CD4-positive, alpha-beta memory T cell (primary cell): ENCODE data around the gene BBLN. TPM values are rescaled to one million over a fixed set of nuclear protein-coding genes. Genes with fewer than 3 reads are reported as not detected.
A peak's percentile ranks its signal among the peaks of the same experiment; 100 is the strongest.
"Not testable (repeated sequence)": the region's sequence is repeated elsewhere in the genome, so short reads cannot be mapped to it uniquely, and the experiment has no call there.

ENCODE experiments used
- CTCF ChIA-PET: fragments of 350-600 bp; sonication (Branson Sonifier 250); formaldehyde crosslinking; loops from one replicate; lab custom pipeline; 2021; ENCODE audit warnings: inconsistent platforms; ENCODE audit not compliant: partially characterized antibody; lab: Charles Lee
- POLR2A ChIA-PET: fragments of 350-600 bp; sonication (Branson Sonifier 250); formaldehyde crosslinking; loops from one replicate; lab custom pipeline; 2021; ENCODE audit not compliant: partially characterized antibody; lab: Charles Lee
- DNase-seq, 5 donors: peaks; one replicate each; pipeline versions ENCODE4 v3.0.0 to v3.0.0-alpha.2; 2020 to 2022; ENCODE audit warnings: mixed read lengths in 1 of 5
- H3K27ac ChIP-seq: one replicate; pipeline ENCODE4 v1.7.0; 2013; ENCODE audit warnings: low read depth, low read length
- H3K27me3 ChIP-seq: 2 replicates; pipeline ENCODE4 v1.7.0; 2013; ENCODE audit warnings: mild to moderate bottlenecking, low read length, moderate library complexity; ENCODE audit not compliant: insufficient read depth
- H3K36me3 ChIP-seq: 2 replicates; pipeline ENCODE4 v1.7.0; 2013; ENCODE audit warnings: mild to moderate bottlenecking, low read length, moderate library complexity; ENCODE audit not compliant: insufficient read depth
- H3K4me1 ChIP-seq: 2 replicates; pipeline ENCODE4 v1.7.0; 2013; ENCODE audit warnings: mild to moderate bottlenecking, low read length, moderate library complexity; ENCODE audit not compliant: insufficient read depth
- H3K4me3 ChIP-seq, 2 donors: one replicate each; pipeline ENCODE4 v1.7.0; 2013; ENCODE audit warnings: low read length in 2 of 2, mild to moderate bottlenecking in 1 of 2
- H3K9me3 ChIP-seq, 2 donors: one replicate each; pipeline ENCODE4 v1.7.0; 2013; ENCODE audit warnings: low read length in 2 of 2, control low read depth in 1 of 2; ENCODE audit not compliant: control insufficient read depth in 1 of 2
- H3K27ac Mint-ChIP-seq, 7 donors: one replicate each; pipeline ENCODE4 v1.8.0; 2020 to 2021; ENCODE audit warnings: mixed read lengths in 7 of 7, mild to moderate bottlenecking in 6 of 7, inconsistent platforms in 3 of 7, moderate library complexity in 3 of 7
- H3K27me3 Mint-ChIP-seq, 2 donors: one replicate each; pipeline ENCODE4 v1.8.0; 2020 to 2021; ENCODE audit warnings: mixed read lengths in 2 of 2
- H3K36me3 Mint-ChIP-seq, 2 donors: one replicate each; pipeline ENCODE4 v1.8.0; 2020 to 2021; ENCODE audit warnings: mixed read lengths in 2 of 2, inconsistent platforms in 1 of 2, mild to moderate bottlenecking in 1 of 2
- H3K4me1 Mint-ChIP-seq, 4 donors: one replicate each; pipeline ENCODE4 v1.8.0; 2020 to 2021; ENCODE audit warnings: mixed read lengths in 4 of 4, mild to moderate bottlenecking in 1 of 4
- H3K4me3 Mint-ChIP-seq, 8 donors: one replicate each; pipeline ENCODE4 v1.8.0; 2020 to 2021; ENCODE audit warnings: mixed read lengths in 8 of 8, mild to moderate bottlenecking in 7 of 8, moderate library complexity in 6 of 8, inconsistent platforms in 3 of 8
- H3K9me3 Mint-ChIP-seq, 8 donors: one replicate each; pipeline ENCODE4 v1.8.0; 2020 to 2021; ENCODE audit warnings: mixed read lengths in 8 of 8, mild to moderate bottlenecking in 5 of 8, inconsistent platforms in 3 of 8, moderate library complexity in 1 of 8
- intact Hi-C: fragments of 100-400 bp; cut with micrococcal nuclease; formaldehyde crosslinking; loops from one replicate; pipeline ENCODE4 v1.15.1; 2023
- polyA plus RNA-seq, 2 donors: library from polyadenylated mRNA; unstranded; fragments of 300-500 nt; fragmentation: Illumina TruSeq; gene quantifications; one replicate each; pipeline ENCODE4 v1.2.3, GENCODE V29; 2021
- total RNA-seq, 2 experiments: library from RNA; stranded (reverse); gene quantifications; one replicate each; pipeline ENCODE4 v1.2.3, GENCODE V29; 2021

The BBLN gene, protein sequence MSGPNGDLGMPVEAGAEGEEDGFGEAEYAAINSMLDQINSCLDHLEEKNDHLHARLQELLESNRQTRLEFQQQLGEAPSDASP
- total RNA-seq (10 to 100 TPM; 47.8 to 50.5 TPM), polyA plus RNA-seq (100 to 1,000 TPM; 110 to 136 TPM)

DNA sequence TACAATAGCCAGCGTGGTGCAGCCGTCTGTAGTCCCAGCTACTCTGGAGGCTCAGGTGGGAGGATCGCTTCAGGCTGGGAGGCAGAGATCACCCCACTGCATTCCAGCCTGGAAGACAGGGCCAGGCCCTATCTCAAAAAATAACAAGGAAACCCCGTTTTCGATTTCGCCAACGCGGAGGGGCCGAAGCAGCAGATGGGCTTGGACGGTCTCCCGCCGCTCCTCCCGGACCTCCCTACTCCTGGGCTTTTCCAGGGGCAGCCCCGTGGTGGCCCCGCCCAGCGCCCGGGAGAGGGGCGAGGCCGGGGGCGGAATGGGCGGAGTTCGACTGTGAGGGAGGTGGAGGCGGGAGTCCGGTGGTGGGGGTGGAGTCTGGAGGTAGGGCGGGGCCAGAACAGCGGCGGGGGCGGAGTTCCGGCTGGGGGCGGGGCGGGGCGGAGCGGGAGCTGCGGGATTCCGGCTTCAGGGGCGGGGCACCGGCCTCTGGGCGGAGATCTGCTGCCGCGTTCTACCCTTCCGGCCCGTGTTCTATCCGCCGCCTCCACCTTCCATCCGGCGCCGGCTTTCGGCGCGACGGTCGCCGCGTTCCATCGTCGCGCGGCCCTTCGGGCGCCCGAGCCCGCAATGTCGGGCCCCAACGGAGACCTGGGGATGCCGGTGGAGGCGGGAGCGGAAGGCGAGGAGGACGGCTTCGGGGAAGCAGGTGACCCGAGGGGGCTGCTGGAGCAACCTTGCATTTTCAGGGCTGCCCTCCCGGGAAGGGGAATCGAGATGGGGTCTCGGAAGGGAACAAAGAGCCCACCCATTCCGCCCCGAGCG lies at the start of gene BBLN:
Gene BBLN (plus strand): TSS at position 482 of the 819 bp plus-strand sequence. CDS start 143 bp downstream, at position 625.
- Mint-ChIP-seq H3K4me3 (peak within 1 kb of the TSS; percentile 81 to 90 (median 82)), H3K27ac (peak within 1 kb of the TSS; percentile 89 to 97 (median 93)), H3K4me1 (peaks cover 9 to 27% (median 20%) of the 10 kb centered on the region in 4 donors), H3K9me3 (no peaks in the 10 kb centered on the region), H3K27me3 (no peaks in the 10 kb centered on the region), H3K36me3 (peaks cover 5 to 25% of the 10 kb centered on the region in 2 donors)
- H3K27me3 ChIP-seq, result no peaks in the 10 kb centered on the region
- peaks cover 16% of the 10 kb centered on the region for H3K4me1 ChIP-seq
- no peaks in the 10 kb centered on the region for H3K9me3 ChIP-seq
- peak; percentile 87 to 91 (median 90) for DNase-seq
- POLR2A ChIA-PET, result interaction anchor here (1.1 to 3.3 kb wide), 17 partner anchors 9 to 223 kb away, joined by 3 to 21 read pairs (median 4); partner anchors contain the start of genes CIZ1, DPM2, GOLGA2 and PTGES2
- peak within 1 kb of the TSS; percentile 89 for H3K27ac ChIP-seq
- intact Hi-C loops, result loop anchor here (1.0 kb wide), 4 partner anchors 31 to 162 kb away; partner anchors contain the start of genes CIZ1, COQ4, DNM1 and TRUB2
- H3K36me3 ChIP-seq, result peaks cover 10% of the 10 kb centered on the region
- peak within 1 kb of the TSS; percentile 89 to 90 for H3K4me3 ChIP-seq
- CTCF ChIA-PET, result interaction anchor here (0.6 to 2.0 kb wide), 6 partner anchors 9 to 1223 kb away, joined by 3 to 9 read pairs (median 6); partner anchors contain the start of gene CIZ1

DNA sequence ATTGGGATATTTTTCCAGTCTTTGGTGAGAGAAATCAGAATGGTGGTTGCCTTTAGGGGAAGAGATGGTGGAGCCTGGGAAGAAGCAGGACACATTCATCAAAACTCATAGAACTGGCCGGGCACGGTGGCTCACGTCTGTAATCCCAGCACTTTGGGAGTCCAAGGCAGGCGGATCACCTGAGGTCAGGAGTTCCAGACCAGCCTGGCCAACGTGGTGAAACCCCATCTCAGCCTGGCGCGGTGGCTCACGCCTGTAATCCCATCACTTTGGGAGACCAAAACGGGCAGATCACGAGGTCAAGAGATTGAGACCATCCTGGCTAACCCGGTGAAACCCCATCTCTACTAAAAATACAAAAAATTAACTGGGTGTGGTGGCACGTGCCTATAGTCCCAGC lies 48.3 kb upstream of the BBLN start:
- H3K27me3 Mint-ChIP-seq, H3K27me3 ChIP-seq, H3K27ac ChIP-seq, H3K4me1 ChIP-seq, H3K4me3 ChIP-seq, H3K4me1 Mint-ChIP-seq, H3K9me3 ChIP-seq, intact Hi-C loops, POLR2A ChIA-PET, H3K9me3 Mint-ChIP-seq, H3K4me3 Mint-ChIP-seq, DNase-seq, CTCF ChIA-PET: not testable (repeated sequence)
- peaks cover 15% of the 10 kb centered on the region for H3K36me3 ChIP-seq
- H3K36me3 Mint-ChIP-seq, result peaks cover 21 to 35% of the 10 kb centered on the region in 2 donors
- peak overlapping the region in 2 of 7 donors; percentile 4 to 60 for H3K27ac Mint-ChIP-seq

- CTCF ChIA-PET, result interaction anchor here (1.2 to 3.1 kb wide), 6 partner anchors 10 to 190 kb away, joined by 3 to 13 read pairs (median 4); no protein-coding TSS in a partner anchor
- Mint-ChIP-seq H3K4me3 (no peak overlapping the region), H3K4me1 (peaks cover 6 to 12% (median 6%) of the 10 kb centered on the region in 4 donors), H3K27ac (peak overlapping the region in 1 of 7 donors; percentile 29), H3K9me3 (no peaks in the 10 kb centered on the region), H3K36me3 (peaks cover 14 to 23% of the 10 kb centered on the region in 2 donors), H3K27me3 (no peaks in the 10 kb centered on the region)
- Histone ChIP-seq H3K9me3 (no peaks in the 10 kb centered on the region), H3K27ac (no peak overlapping the region), H3K27me3 (no peaks in the 10 kb centered on the region), H3K36me3 (no peaks in the 10 kb centered on the region), H3K4me1 (peaks cover 6% of the 10 kb centered on the region), H3K4me3 (no peak overlapping the region)
- DNase-seq, result no peak
- intact Hi-C loops, result no loop called here
- POLR2A ChIA-PET, result interaction anchor here (0.8 to 1.0 kb wide), 3 partner anchors 9 to 46 kb away, joined by 3 to 4 read pairs (median 4); partner anchors contain the start of gene NAIF1
These were observed 46.3 kb upstream of the BBLN start for GRCh38 chr9:128113526-128114325.

GRCh38 chr9:128114326-128115186 lies 45.5 kb upstream of the BBLN start:
- H3K27ac ChIP-seq, result no peak overlapping the region
- intact Hi-C loops, result loop anchor here (5.0 kb wide), 2 partner anchors 142 to 327 kb away; partner anchors contain the start of gene CDK9
- DNase-seq, result no peak

GRCh38 chr9:128115187-128116103 lies 44.6 kb upstream of the BBLN start:
- CTCF ChIA-PET, result interaction anchor here (0.9 to 3.3 kb wide), 13 partner anchors 10 to 192 kb away, joined by 3 to 21 read pairs (median 3); no protein-coding TSS in a partner anchor
- H3K27ac ChIP-seq, result no peak overlapping the region

More at GRCh38 chr9:128114326-128115186, 45.5 kb upstream of the BBLN start:
- peaks cover 6% of the 10 kb centered on the region for H3K4me1 ChIP-seq
- H3K27me3 ChIP-seq, result no peaks in the 10 kb centered on the region
- H3K9me3 Mint-ChIP-seq, result no peaks in the 10 kb centered on the region
- no peak overlapping the region for H3K4me3 ChIP-seq
- no peak overlapping the region for H3K27ac Mint-ChIP-seq
- H3K36me3 Mint-ChIP-seq, result peaks cover 8 to 18% of the 10 kb centered on the region in 2 donors
- no peaks in the 10 kb centered on the region for H3K27me3 Mint-ChIP-seq
- H3K36me3 ChIP-seq, result no peaks in the 10 kb centered on the region
- H3K4me3 Mint-ChIP-seq, result no peak overlapping the region
- ChIA-PET CTCF (interaction anchor here (1.2 to 3.1 kb wide), 7 partner anchors 11 to 191 kb away, joined by 3 to 13 read pairs (median 3); no protein-coding TSS in a partner anchor), POLR2A (interaction anchor here (1.0 kb wide), 1 partner anchor 47 kb away, joined by 4 read pairs; the partner anchor contains the start of gene NAIF1)
- H3K4me1 Mint-ChIP-seq, result peaks cover 5 to 10% (median 6%) of the 10 kb centered on the region in 4 donors
- no peaks in the 10 kb centered on the region for H3K9me3 ChIP-seq

More at GRCh38 chr9:128115187-128116103, 44.6 kb upstream of the BBLN start:
- Mint-ChIP-seq H3K36me3 (peaks cover 6 to 15% of the 10 kb centered on the region in 2 donors), H3K9me3 (no peaks in the 10 kb centered on the region), H3K4me1 (peaks cover 3 to 7% (median 5%) of the 10 kb centered on the region in 4 donors), H3K27me3 (no peaks in the 10 kb centered on the region), H3K27ac (no peak overlapping the region), H3K4me3 (no peak overlapping the region)
- Histone ChIP-seq H3K4me3 (no peak overlapping the region), H3K9me3 (no peaks in the 10 kb centered on the region), H3K36me3 (no peaks in the 10 kb centered on the region), H3K27me3 (no peaks in the 10 kb centered on the region), H3K4me1 (peaks cover 6% of the 10 kb centered on the region)
- no peak for DNase-seq
- POLR2A ChIA-PET, result interaction anchor here (0.7 to 1.4 kb wide), 3 partner anchors 10 to 13 kb away, joined by 3 to 7 read pairs (median 6); partner anchors contain the start of gene PTGES2
- intact Hi-C loops, result loop anchor here (2.0 to 5.0 kb wide), 3 partner anchors 81 to 328 kb away; partner anchors contain the start of gene CDK9
